Activated T-helper 17 cell treated with anti-CD3 and anti-CD28 coated beads, Interleukin-2, amount 50 U/mL, for 72 hours (primary cell): Measurements from ENCODE around the gene RFC3. TPM values are rescaled to one million over a fixed set of nuclear protein-coding genes. Genes with fewer than 3 reads are reported as not detected.

Source experiments
- ATAC-seq: fragments of 150-1000 bp; cut with Tn5 transposase; replicated peaks from 2 replicates; pipeline ENCODE4 v1.10.0; 2021; ENCODE audit warnings: mild to moderate bottlenecking, moderate library complexity
- H3K27ac Mint-ChIP-seq: one replicate; pipeline ENCODE4 v1.8.0; 2022; ENCODE audit warnings: mixed read lengths
- H3K27me3 Mint-ChIP-seq: one replicate; pipeline ENCODE4 v1.8.0; 2022; ENCODE audit warnings: mixed read lengths
- H3K36me3 Mint-ChIP-seq: one replicate; pipeline ENCODE4 v1.8.0; 2022; ENCODE audit warnings: low read depth, mild to moderate bottlenecking, mixed read lengths
- H3K4me1 Mint-ChIP-seq: one replicate; pipeline ENCODE4 v1.8.0; 2022; ENCODE audit warnings: mixed read lengths
- H3K4me3 Mint-ChIP-seq: one replicate; pipeline ENCODE4 v1.8.0; 2022; ENCODE audit warnings: mild to moderate bottlenecking, mixed read lengths
- H3K9me3 Mint-ChIP-seq: one replicate; pipeline ENCODE4 v1.8.0; 2022; ENCODE audit warnings: mixed read lengths
- total RNA-seq, 2 donors: library from RNA; stranded (reverse); gene quantifications; one replicate each; pipeline ENCODE4 v1.2.3, GENCODE V29; 2022

The RFC3 gene
- total RNA-seq, 2 donors from 2014 or later = 46.8 to 55.0 TPM

DNA sequence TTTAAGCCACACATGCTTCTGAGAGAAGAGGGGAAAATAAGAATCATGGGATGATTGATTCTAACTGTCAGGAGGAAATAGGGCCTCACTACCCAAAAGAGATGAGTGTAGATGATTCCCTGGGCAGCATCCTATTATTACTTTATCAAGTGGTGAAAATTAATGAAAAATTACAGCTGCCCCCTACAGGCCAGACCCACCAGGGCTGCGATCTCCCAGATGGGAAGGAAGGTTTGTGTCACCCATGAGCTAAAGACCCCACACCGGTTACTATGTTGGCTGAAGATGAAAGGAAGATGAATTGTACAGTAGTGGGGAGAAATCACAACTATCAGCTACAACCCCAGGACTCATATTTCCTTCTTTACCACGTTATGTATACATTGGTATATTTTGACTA is 49.5 kb downstream of the RFC3 start:
- no peaks in the 10 kb centered on the region for H3K27me3 Mint-ChIP-seq
- no peaks in the 10 kb centered on the region for H3K4me1 Mint-ChIP-seq
- no peak overlapping the region for H3K27ac Mint-ChIP-seq
- no peak for ATAC-seq
- H3K4me3 Mint-ChIP-seq = no peak overlapping the region
- no peaks in the 10 kb centered on the region for H3K9me3 Mint-ChIP-seq
- H3K36me3 Mint-ChIP-seq = no peaks in the 10 kb centered on the region

DNA sequence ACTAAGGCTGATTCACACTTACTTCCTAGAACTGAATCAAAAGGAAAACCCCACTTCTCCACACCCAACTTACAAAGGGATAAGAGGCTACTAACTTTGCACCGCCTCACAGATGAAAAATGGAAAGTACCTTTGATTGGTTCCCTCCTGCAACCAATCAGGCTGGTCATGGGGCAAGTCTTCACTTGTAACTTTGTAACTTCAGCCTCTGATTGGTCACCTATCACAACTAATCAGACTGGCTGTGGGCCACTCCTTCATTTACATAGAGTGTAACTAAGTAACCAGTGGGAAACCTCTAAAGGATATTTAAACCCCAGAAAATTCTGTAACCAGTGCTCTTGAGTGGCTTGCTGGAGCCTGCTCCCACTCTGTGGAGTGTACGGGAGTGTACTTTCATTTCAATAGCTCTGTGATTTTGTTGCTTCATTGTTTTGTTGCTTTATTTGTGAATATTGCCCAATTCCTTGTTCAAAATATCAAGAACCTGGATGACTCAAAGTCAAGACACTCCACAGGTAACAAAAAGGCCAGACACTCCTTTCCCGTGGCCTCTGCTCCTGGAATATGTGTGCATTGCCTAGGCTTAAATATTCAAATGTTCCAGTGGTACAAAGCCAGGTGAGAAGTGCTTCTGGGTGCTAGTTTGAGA is 50.5 kb downstream of the RFC3 start:
- H3K36me3 Mint-ChIP-seq = no peaks in the 10 kb centered on the region
- H3K9me3 Mint-ChIP-seq = no peaks in the 10 kb centered on the region
- H3K4me1 Mint-ChIP-seq = no peaks in the 10 kb centered on the region
- H3K27ac Mint-ChIP-seq = no peak overlapping the region
- ATAC-seq = no peak
- H3K4me3 Mint-ChIP-seq = no peak overlapping the region
- no peaks in the 10 kb centered on the region for H3K27me3 Mint-ChIP-seq

DNA sequence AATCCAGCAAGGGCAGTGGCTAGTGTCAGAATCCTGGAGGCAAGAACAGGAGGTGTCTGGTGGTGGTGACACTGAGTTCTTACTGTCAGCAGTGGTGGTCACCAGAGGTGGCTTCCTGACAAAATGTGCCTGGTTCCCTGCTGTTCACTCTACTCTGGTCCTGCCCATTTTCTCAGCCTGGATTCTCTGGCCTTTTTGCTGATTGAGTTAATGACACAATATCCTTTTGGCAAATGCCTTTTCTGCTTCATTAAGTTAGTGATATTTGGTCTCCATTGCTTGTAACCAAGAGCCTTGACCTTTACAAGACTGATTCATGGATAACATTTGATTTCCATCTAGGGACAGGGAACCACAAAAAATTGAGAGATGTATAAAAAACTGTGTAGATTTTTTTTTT is 51.1 kb downstream of the RFC3 start:
- Mint-ChIP-seq H3K27me3 (no peaks in the 10 kb centered on the region), H3K4me1 (no peaks in the 10 kb centered on the region), H3K4me3 (no peak overlapping the region), H3K36me3 (no peaks in the 10 kb centered on the region), H3K9me3 (no peaks in the 10 kb centered on the region), H3K27ac (no peak overlapping the region)
- no peak for ATAC-seq

DNA sequence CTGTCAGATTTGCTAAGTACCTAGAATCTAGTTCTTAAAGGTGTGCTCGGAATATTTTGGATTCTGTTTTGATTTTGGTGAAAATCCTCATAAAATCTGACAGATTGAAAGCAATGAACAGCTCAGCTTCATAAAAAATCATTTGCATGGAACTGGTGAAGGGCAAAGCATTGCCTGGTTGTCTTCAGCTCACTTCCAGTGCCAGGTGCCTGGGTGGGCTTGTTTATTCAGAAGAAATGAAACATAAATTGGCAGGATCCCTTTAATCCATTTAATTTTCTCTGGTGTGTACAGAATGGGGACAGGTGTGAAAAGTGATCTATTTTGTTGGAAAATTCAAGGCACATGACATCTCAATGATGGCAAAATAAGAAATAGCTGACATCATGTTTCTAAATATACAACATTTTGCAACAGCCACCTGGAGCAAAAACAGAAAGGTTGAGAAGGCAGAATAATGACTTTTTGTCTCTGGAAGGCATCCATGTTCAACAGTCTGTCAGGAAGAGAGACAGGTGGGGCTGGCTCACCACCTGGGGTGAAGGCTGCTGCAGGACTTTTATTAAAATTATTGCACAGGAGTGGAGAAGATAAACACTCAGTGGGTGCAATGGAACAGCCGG is 52.2 kb downstream of the RFC3 start:
- ATAC-seq = no peak
- Mint-ChIP-seq H3K9me3 (no peaks in the 10 kb centered on the region), H3K27ac (no peak overlapping the region), H3K4me1 (no peaks in the 10 kb centered on the region), H3K4me3 (no peak overlapping the region), H3K27me3 (no peaks in the 10 kb centered on the region), H3K36me3 (no peaks in the 10 kb centered on the region)

DNA sequence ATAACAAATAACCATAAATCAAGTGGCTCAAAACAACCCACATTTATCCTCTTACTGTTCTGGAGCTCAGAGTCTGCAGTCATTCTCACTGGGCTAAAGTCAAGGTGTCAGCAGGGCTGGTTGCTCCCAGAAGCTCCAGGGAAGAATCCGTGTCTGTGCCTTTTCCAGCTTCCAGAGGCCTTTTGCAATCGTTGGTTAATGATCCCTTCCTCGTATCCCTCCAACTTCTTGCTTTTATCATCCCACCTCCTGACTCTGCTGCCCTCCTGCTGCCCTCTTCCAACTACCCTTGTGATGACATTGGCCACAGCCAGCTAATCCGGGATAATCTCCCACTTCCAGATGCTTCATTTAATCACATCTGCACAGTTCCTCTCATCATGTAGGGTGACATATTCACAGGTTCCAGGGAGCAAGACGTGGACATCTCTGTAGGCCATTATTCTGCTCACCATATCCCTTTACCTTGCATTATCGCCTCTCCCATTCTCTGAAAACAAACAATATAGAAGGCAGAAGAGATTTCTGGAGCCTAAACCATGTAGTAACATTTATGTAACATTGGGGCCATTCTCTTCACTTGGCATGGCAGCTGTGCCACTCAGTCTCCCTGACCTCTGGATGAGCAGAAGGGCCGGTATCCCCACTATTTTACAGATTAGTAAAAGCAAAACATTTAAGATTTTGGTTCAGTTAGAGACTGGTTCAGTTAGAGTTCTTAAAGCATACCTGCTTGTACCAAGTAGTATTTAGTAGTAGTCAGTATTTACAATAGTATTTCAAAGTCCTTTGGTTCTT is 53.5 kb downstream of the RFC3 start:
- no peak for ATAC-seq
- Mint-ChIP-seq H3K27ac (no peak overlapping the region), H3K4me3 (no peak overlapping the region), H3K27me3 (no peaks in the 10 kb centered on the region), H3K36me3 (no peaks in the 10 kb centered on the region), H3K9me3 (no peaks in the 10 kb centered on the region), H3K4me1 (no peaks in the 10 kb centered on the region)

DNA sequence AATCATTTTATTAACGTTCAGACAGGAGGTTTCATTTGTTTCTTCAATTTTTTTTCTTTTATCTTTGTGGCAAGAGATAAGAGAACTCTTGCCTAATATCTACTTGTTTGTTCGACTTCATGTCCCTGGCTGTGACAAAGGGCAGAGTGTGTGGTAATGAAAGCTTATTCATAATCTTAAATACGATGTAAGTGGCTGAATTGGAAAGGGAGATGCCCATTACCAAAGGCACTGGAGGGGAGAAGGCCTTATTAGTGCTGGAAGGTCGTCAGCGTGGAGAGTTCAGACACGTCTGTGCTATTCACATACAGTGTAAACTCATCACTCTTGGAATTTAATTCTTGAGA is 54.0 kb downstream of the RFC3 start:
- no peak overlapping the region for H3K4me3 Mint-ChIP-seq
- no peaks in the 10 kb centered on the region for H3K9me3 Mint-ChIP-seq
- H3K36me3 Mint-ChIP-seq = no peaks in the 10 kb centered on the region
- H3K27ac Mint-ChIP-seq = no peak overlapping the region
- ATAC-seq = no peak
- no peaks in the 10 kb centered on the region for H3K27me3 Mint-ChIP-seq
- H3K4me1 Mint-ChIP-seq = no peaks in the 10 kb centered on the region

DNA sequence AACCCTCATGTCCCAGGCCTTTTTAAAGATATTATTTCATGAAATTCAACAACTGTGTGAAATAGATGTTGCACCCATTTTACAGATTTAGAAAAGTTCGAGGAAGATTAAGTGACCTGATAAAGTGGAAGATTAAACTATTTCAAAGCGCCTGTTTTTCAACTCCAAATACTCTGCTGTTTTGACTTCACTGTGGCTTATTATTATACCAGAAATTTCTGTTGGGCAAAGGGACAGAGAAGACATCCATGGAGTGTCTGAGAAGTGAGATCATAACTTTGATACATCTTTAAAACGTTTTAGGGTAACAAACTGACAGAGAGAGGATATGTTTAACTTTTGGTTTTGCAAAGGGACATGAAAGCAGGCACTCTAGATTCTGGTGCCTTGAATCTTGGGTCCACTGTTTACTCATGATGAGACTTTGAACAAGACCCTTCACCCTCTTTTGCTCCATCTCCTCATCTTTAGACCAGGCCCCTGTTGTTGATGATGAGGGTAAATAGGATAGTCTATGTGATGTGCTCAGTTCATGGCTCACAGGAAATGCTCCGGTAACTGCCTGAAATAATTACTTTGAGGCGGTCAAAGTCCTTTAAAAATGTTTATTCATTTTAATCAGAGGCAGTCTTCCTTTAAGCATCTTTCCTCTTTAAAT is 55.4 kb downstream of the RFC3 start:
- Mint-ChIP-seq H3K27me3 (no peaks in the 10 kb centered on the region), H3K9me3 (no peaks in the 10 kb centered on the region), H3K36me3 (no peaks in the 10 kb centered on the region), H3K4me3 (no peak overlapping the region), H3K27ac (no peak overlapping the region), H3K4me1 (no peaks in the 10 kb centered on the region)
- no peak for ATAC-seq

DNA sequence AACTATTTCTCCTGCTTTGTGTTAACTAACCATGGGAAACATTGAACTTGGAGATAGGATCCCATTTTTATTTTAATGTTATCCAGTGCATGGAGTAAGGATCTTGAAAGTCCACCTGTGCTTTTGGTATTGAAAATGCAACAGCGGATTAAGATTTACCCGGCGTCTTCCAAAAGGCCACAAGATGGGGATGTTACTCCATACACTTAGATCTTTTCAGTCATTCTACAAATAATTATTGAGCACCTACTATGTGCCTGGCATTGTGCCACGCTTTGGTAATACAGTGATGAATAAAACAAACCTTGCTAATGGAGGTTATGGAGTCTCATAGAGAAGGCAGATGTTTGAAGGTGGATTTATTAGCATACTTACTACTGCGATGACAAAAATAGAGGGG is 56.9 kb downstream of the RFC3 start:
- Mint-ChIP-seq H3K4me1 (no peaks in the 10 kb centered on the region), H3K36me3 (no peaks in the 10 kb centered on the region), H3K9me3 (no peaks in the 10 kb centered on the region), H3K27ac (no peak overlapping the region), H3K4me3 (no peak overlapping the region), H3K27me3 (no peaks in the 10 kb centered on the region)
- no peak for ATAC-seq

DNA sequence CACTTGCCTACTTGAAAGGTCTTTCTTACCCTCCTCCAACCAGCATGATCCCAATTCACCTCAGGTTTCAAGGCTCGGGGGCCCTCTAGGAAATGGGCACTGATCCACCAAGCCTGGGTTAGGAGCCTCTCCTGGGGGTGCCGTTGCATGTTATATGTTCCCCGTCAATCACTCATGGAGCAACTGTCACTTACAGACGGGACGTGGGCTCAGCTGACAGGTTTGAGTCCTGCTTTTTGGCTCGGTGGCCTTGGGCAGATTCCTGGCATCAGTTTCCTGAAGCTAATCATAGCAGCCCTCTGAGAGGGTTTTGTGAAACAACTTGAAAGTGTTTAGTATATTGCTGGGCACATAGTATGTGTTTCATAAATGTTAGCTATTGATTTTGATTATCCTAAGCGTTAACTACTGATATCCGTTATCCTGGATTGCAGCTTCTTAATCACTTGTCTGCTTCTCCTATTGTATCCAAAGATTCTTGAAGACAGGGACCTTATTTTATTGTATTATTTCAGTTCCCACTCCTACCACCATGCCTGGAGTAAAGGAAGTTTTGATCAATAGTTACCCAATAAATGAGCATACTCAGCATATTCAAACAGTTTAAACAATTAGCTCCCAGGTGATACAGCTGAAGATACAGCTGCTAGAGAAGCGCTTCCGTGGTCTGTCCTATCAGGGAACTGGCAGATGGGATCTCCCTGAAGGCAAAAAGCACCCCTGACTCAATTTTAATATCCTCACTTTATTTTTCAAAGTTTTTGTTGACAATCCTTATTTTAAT is 57.9 kb downstream of the RFC3 start:
- H3K9me3 Mint-ChIP-seq = no peaks in the 10 kb centered on the region
- H3K4me1 Mint-ChIP-seq = no peaks in the 10 kb centered on the region
- H3K36me3 Mint-ChIP-seq = no peaks in the 10 kb centered on the region
- H3K4me3 Mint-ChIP-seq = no peak overlapping the region
- no peak overlapping the region for H3K27ac Mint-ChIP-seq
- no peaks in the 10 kb centered on the region for H3K27me3 Mint-ChIP-seq
- ATAC-seq = no peak

DNA sequence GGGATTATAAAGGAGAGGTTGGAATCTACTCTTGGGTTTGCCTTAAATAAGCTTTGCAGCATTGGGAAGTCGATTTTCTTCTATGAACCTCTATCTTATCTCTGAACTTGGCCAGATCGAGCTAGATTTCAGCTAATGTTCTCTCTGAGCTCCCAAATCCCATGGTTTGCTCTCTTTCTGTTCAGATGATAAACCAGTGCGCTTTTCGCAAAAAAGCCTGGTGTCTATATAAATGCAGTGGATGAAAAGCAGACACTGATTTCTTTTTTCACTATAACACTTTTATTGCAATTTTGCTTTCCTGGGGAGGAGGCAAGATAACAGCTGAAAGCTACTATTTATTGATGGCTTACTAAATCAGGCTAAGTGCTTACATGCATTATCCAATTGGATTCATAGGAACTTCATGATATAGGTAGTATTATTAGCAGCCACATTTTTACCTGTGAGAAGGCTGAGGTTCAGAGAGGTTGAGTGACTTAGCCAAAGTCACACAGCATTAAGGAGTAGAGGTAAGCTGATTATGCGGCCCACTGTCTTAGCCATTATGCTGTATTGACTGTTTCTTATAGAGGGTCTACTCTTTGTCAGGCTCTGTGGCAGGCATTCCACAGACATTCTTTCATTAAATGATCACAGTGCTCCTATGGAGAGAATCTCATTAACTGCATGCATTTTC is 58.9 kb downstream of the RFC3 start:
- peaks cover 4% of the 10 kb centered on the region for H3K9me3 Mint-ChIP-seq
- no peaks in the 10 kb centered on the region for H3K36me3 Mint-ChIP-seq
- no peaks in the 10 kb centered on the region for H3K4me1 Mint-ChIP-seq
- ATAC-seq = no peak
- no peaks in the 10 kb centered on the region for H3K27me3 Mint-ChIP-seq
- no peak overlapping the region for H3K4me3 Mint-ChIP-seq
- H3K27ac Mint-ChIP-seq = no peak overlapping the region

DNA sequence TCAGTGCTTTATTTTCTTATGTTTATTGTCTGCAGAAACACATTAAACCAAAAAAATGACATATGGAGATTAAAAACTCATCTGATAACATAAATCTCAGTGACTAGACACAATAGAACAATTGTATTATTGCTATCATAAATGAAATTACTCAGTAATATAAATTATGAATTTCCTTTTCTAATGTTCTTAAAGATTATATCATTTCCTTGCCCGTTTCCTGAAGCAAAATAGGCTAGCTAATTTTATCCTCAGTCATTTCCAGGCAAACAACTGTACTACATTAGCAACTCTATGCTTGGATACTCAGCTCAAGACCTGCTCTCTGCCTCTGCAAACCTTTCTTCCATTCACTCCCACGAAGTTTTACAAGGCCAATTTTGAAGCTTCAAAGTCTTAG is 61.2 kb downstream of the RFC3 start:
- Mint-ChIP-seq H3K9me3 (peaks cover 5% of the 10 kb centered on the region), H3K4me3 (no peak overlapping the region), H3K36me3 (peaks cover under 1% of the 10 kb centered on the region), H3K27ac (no peak overlapping the region), H3K27me3 (no peaks in the 10 kb centered on the region), H3K4me1 (no peaks in the 10 kb centered on the region)
- ATAC-seq = no peak

DNA sequence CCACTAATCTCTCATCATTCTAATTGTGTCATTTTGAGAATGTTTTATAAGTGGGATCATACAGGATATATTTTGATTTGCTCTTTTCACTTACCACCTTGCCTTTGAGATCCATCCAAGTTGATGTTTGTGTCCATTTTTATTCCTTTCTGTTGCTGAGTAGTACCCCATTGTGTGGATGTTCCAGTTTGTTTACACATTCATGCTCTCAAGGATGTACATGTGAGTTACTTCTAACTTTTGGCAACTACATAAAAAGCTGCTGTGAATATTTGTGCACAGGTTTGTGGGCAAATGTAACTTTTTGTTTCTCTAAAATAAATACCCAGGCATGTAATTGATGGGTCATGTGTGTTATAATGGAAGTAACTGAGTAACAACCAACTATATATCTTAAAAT is 64.9 kb downstream of the RFC3 start:
- H3K4me1 Mint-ChIP-seq = no peaks in the 10 kb centered on the region
- peaks cover 11% of the 10 kb centered on the region for H3K9me3 Mint-ChIP-seq
- H3K36me3 Mint-ChIP-seq = peaks cover 6% of the 10 kb centered on the region
- no peak overlapping the region for H3K27ac Mint-ChIP-seq
- no peak overlapping the region for H3K4me3 Mint-ChIP-seq
- no peaks in the 10 kb centered on the region for H3K27me3 Mint-ChIP-seq
- ATAC-seq = no peak

DNA sequence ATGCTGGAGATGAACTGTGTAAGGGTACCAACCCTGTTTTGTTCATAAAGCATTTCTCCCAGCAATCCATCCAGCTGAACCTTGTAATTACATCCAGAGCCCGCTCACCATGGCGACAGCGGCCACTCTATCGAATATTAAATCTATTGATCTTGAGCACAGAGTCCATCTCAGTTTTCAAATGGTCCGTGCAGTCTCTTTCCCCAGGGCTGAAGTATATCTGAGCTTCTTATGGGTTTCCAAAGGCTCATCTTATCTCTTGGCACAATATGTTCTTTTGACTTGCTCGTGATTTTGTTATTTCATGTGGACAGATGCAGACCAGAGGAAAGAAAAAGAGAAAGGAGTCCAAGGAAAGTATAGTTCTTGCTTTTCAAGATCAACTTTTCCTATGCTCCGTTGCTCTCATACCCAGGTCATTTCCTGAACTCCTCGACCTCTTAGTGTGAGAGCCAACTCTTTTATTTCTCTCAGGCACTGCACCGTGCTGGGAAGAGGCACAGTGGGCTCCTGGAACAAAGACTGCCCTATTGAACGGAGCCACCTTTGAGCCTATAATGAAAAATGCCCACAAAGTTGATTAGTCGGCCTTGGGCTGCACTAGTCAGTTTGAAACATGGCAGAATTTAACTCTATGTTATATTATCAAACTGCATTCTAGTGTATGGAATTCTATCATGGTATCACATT is 66.7 kb downstream of the RFC3 start:
- Mint-ChIP-seq H3K4me1 (no peaks in the 10 kb centered on the region), H3K9me3 (peaks cover 11% of the 10 kb centered on the region), H3K27me3 (no peaks in the 10 kb centered on the region), H3K27ac (no peak overlapping the region), H3K36me3 (peaks cover 6% of the 10 kb centered on the region), H3K4me3 (no peak overlapping the region)
- no peak for ATAC-seq
